A549 (cell line): ENCODE data around the gene KIF16B. TPM values are rescaled to one million over a fixed set of nuclear protein-coding genes. Genes with fewer than 3 reads are reported as not detected.

Experiments
- ATAC-seq, 2 experiments: fragments of 200-7000 bp in 1 of 2; fragments of >200 bp in 1 of 2; cut with Nextera tagmentation in 1 of 2; cut with Tn5 transposase in 1 of 2; 3 replicates each; pipeline versions ENCODE4 v1.8.0 to v1.9.1; 2018 to 2020; ENCODE audit warnings: mild to moderate bottlenecking in 1 of 2, moderate library complexity in 1 of 2
- CTCF ChIA-PET: fragments of 300-600 bp; sonication (Branson Sonifier 250); formaldehyde crosslinking; extraction: SDS; loops from one replicate; lab custom pipeline; 2021; ENCODE audit warnings: antibody characterized with exemption, inconsistent platforms; lab: Yijun Ruan, JAX
- POLR2A ChIA-PET: fragments of 350-600 bp; formaldehyde crosslinking; extraction: SDS; loops from one replicate; lab custom pipeline; 2021; ENCODE audit warnings: antibody characterized with exemption, inconsistent platforms; lab: Yijun Ruan, JAX
- DNase-seq, 2 experiments: peaks; one replicate each; pipeline versions ENCODE4 v3.0.0 to v3.0.0-alpha.2; 2011 to 2016; ENCODE audit warnings: low read depth in 1 of 2, low spot score in 1 of 2
- FAIRE-seq: peaks from 2 replicates; lab custom pipeline; 2011; peaks lifted over from hg19 to GRCh38; lab: Jason Lieb, UNC
- H3K27ac ChIP-seq, 2 experiments: fragments of >200 bp; sonication (Bioruptor Twin); formaldehyde crosslinking; 3 replicates each; pipeline ENCODE4 v1.5.1; 2016 to 2017
- H3K4me1 ChIP-seq: fragments of >200 bp; sonication (Bioruptor Twin); formaldehyde crosslinking; 3 replicates; pipeline ENCODE4 v1.6.1; 2016
- H3K4me2 ChIP-seq: fragments of >200 bp; sonication (Bioruptor Twin); formaldehyde crosslinking; 3 replicates; pipeline ENCODE4 v1.6.1; 2016
- H3K4me3 ChIP-seq: fragments of >200 bp; sonication (Bioruptor Twin); formaldehyde crosslinking; 3 replicates; pipeline ENCODE4 v1.5.1; 2016
- H3K9me3 ChIP-seq: fragments of >200 bp; sonication (Bioruptor Twin); formaldehyde crosslinking; 3 replicates; pipeline ENCODE4 v1.6.1; 2016
- ATOH8 ChIP-seq: fragments of 250-450 bp; sonication (Bioruptor Pico); IDR thresholded peaks from 2 replicates; pipeline ENCODE4 v1.5.0; 2020; ENCODE audit warnings: low read depth, mild to moderate bottlenecking, moderate library complexity
- CHD4 ChIP-seq: fragments of 200-600 bp; sonication (generic); IDR thresholded peaks from 2 replicates; pipeline ENCODE4 v1.6.1; 2016; ENCODE audit warnings: antibody characterized with exemption, mild to moderate bottlenecking, borderline replicate concordance
- EHF ChIP-seq: fragments of 250-450 bp; sonication (Bioruptor Pico); IDR thresholded peaks from 2 replicates; pipeline ENCODE4 v1.5.0; 2020; ENCODE audit warnings: mild to moderate bottlenecking
- EHMT2 ChIP-seq: fragments of 200-600 bp; sonication (generic); IDR thresholded peaks from 2 replicates; pipeline ENCODE4 v1.6.1; 2016; ENCODE audit warnings: antibody characterized with exemption, low read depth, mild to moderate bottlenecking, moderate library complexity
- EP300 ChIP-seq, 2 experiments: fragments of >200 bp; sonication (Bioruptor Twin); formaldehyde crosslinking; IDR thresholded peaks; 2 replicates in 1 of 2; 3 replicates in 1 of 2; pipeline ENCODE4 v1.6.1; 2016 to 2017
- ESRRA ChIP-seq: fragments of 150-350 bp; IDR thresholded peaks from 2 replicates; pipeline ENCODE4 v1.6.1; 2014; ENCODE audit warnings: mild to moderate bottlenecking, low read length, borderline replicate concordance
- FOSL2 ChIP-seq, 2 experiments: fragments of 450-650 bp in 1 of 2; fragments of >200 bp in 1 of 2; sonication (Bioruptor Twin) in 1 of 2; formaldehyde crosslinking; IDR thresholded peaks; 2 replicates each; pipeline versions ENCODE4 v1.5.0 to v1.6.1; 2016 to 2020; ENCODE audit warnings: mild to moderate bottlenecking in 1 of 2, moderate library complexity in 1 of 2
- FOXS1 ChIP-seq: fragments of 250-450 bp; sonication (Bioruptor Pico); IDR thresholded peaks from 2 replicates; pipeline ENCODE4 v1.5.0; 2020; ENCODE audit warnings: mild to moderate bottlenecking, moderate library complexity
- GATA3 ChIP-seq: IDR thresholded peaks from 2 replicates; pipeline ENCODE4 v1.6.1; 2012; ENCODE audit warnings: borderline replicate concordance
- HES2 ChIP-seq: fragments of >200 bp; sonication (Bioruptor Twin); formaldehyde crosslinking; IDR thresholded peaks from 2 replicates; pipeline ENCODE4 v1.6.1; 2016
- HOXA7 ChIP-seq: fragments of 250-450 bp; sonication (Bioruptor Pico); IDR thresholded peaks from 2 replicates; pipeline ENCODE4 v1.5.0; 2020; ENCODE audit warnings: mild to moderate bottlenecking, moderate library complexity
- HOXB13 ChIP-seq: fragments of 250-450 bp; sonication (Bioruptor Pico); IDR thresholded peaks from 2 replicates; pipeline ENCODE4 v1.5.0; 2020; ENCODE audit warnings: low read depth, mild to moderate bottlenecking, moderate library complexity
- HOXB5 ChIP-seq: fragments of 250-450 bp; sonication (Bioruptor Pico); IDR thresholded peaks from 2 replicates; pipeline ENCODE4 v1.5.0; 2020; ENCODE audit warnings: mild to moderate bottlenecking, moderate library complexity
- JUNB ChIP-seq: fragments of >200 bp; sonication (Bioruptor Twin); formaldehyde crosslinking; IDR thresholded peaks from 2 replicates; pipeline ENCODE4 v1.6.1; 2016
- KDM5A ChIP-seq: fragments of 200-600 bp; sonication (generic); IDR thresholded peaks from 2 replicates; pipeline ENCODE4 v1.6.1; 2016; ENCODE audit warnings: antibody characterized with exemption, mild to moderate bottlenecking
- MAFK ChIP-seq: fragments of 450-650 bp; IDR thresholded peaks from 2 replicates; pipeline ENCODE4 v1.6.1; 2014; ENCODE audit not compliant: partially characterized antibody
- MAX ChIP-seq: IDR thresholded peaks from 2 replicates; pipeline ENCODE4 v1.6.1; 2012
- NFE2L2 ChIP-seq: fragments of 150-350 bp; conservative IDR thresholded peaks from 2 replicates; pipeline ENCODE4 v1.6.1; 2014; ENCODE audit warnings: low read length
- NPAS2 ChIP-seq: fragments of 250-450 bp; sonication (Bioruptor Pico); IDR thresholded peaks from 2 replicates; pipeline ENCODE4 v1.8.0; 2022; ENCODE audit warnings: mild to moderate bottlenecking, moderate library complexity, borderline replicate concordance
- PBX3 ChIP-seq: IDR thresholded peaks from 2 replicates; pipeline ENCODE4 v1.6.1; 2012
- POLR2AphosphoS2 ChIP-seq: conservative IDR thresholded peaks from 2 replicates; pipeline ENCODE4 v1.6.1; 2012; ENCODE audit warnings: low read length, improper control_type of control experiment, inconsistent platforms
- RAD21 ChIP-seq, 2 experiments: fragments of >200 bp in 1 of 2; sonication (Bioruptor Twin) in 1 of 2; formaldehyde crosslinking in 1 of 2; IDR thresholded peaks in 1 of 2; conservative IDR thresholded peaks in 1 of 2; 2 replicates in 1 of 2; 3 replicates in 1 of 2; pipeline ENCODE4 v1.6.1; 2012 to 2018; ENCODE audit warnings: inconsistent platforms in 1 of 2
- RCOR1 ChIP-seq: fragments of 150-350 bp; IDR thresholded peaks from 2 replicates; pipeline ENCODE4 v1.6.1; 2014; ENCODE audit warnings: antibody characterized with exemption, low read length, low read depth
- REST ChIP-seq: fragments of 200-600 bp; sonication (generic); IDR thresholded peaks from 2 replicates; pipeline ENCODE4 v1.6.1; 2016; ENCODE audit warnings: antibody characterized with exemption, mild to moderate bottlenecking, moderate library complexity
- RFX5 ChIP-seq: fragments of 450-650 bp; IDR thresholded peaks from 2 replicates; pipeline ENCODE4 v1.7.1; 2014; ENCODE audit warnings: antibody characterized with exemption, mild to moderate bottlenecking, moderate library complexity
- RNF2 ChIP-seq: fragments of 200-600 bp; sonication (generic); IDR thresholded peaks from 2 replicates; pipeline ENCODE4 v1.6.1; 2016; ENCODE audit warnings: low read depth, mild to moderate bottlenecking, antibody characterized with exemption, moderate library complexity, borderline replicate concordance
- TFCP2L1 ChIP-seq: fragments of 250-450 bp; sonication (Bioruptor Pico); IDR thresholded peaks from 2 replicates; pipeline ENCODE4 v1.5.0; 2021; ENCODE audit warnings: mild to moderate bottlenecking
- USF2 ChIP-seq: fragments of 450-650 bp; IDR thresholded peaks from 2 replicates; pipeline ENCODE4 v1.6.1; 2014; ENCODE audit warnings: antibody characterized with exemption
- ZNF302 ChIP-seq: fragments of 250-450 bp; sonication (Bioruptor Pico); IDR thresholded peaks from 2 replicates; pipeline ENCODE4 v1.9.0; 2021; ENCODE audit warnings: inconsistent platforms, mild to moderate bottlenecking, moderate library complexity
- ZSCAN20 ChIP-seq: fragments of 250-450 bp; sonication (Bioruptor Pico); IDR thresholded peaks from 2 replicates; pipeline ENCODE4 v1.8.0; 2022; ENCODE audit warnings: mild to moderate bottlenecking, moderate library complexity
- WGBS: methylation state at CpG from one replicate; pipeline ENCODE4 v1.1.6; 2017; ENCODE audit errors: missing lambda C conversion rate; 5-methylcytosine and 5-hydroxymethylcytosine counted together
- polyA plus RNA-seq, 4 experiments: library from polyadenylated mRNA; depleted of rRNA in 3 of 4; stranded (reverse); fragments of >200 nt; fragmentation: RNase III in 1 of 4; extraction: RNeasy Plus Mini Kit Qiagen cat#74134 plus additional on column Dnase treatment in 1 of 4; gene quantifications; 2 replicates in 3 of 4; 3 replicates in 1 of 4; pipeline ENCODE4 v1.2.3, GENCODE V29; 2011 to 2017

KIF16B gene
- polyA plus RNA-seq, 2 of the 4 experiments (the other 2 are of a cell fraction), result 14.1 to 23.3 TPM

- 85% methylated on average over 8 of the region's 8 CpGs for WGBS
- FAIRE-seq (no peak), ATAC-seq (no peak), DNase-seq (peak in 1 of 2 experiments; percentile 35)
- ChIA-PET CTCF (interaction anchor here (0.7 to 1.8 kb wide), 3 partner anchors 14 to 56 kb away, joined by 3 to 4 read pairs (median 4); no protein-coding TSS in a partner anchor), POLR2A (no interaction called here)
- H3K9me3 ChIP-seq, result no peaks in the 10 kb centered on the region
- peaks cover 49% of the 10 kb centered on the region for H3K4me1 ChIP-seq
- peak overlapping the region; percentile 78 to 85 for H3K27ac ChIP-seq
- H3K4me2 ChIP-seq, result no peak overlapping the region; the same call in 2 of the 3 replicates
- no peak overlapping the region for H3K4me3 ChIP-seq
- TF ChIP-seq MAX, result no peak
- no peak for TF ChIP-seq PBX3
- TF ChIP-seq FOSL2 (IDR thresholded peaks at IDR 0.05), result no peak
- 0 out of 2 replicates have a peak, but pooled peaks have one; percentile 8 for TF ChIP-seq FOSL2 (CRISPR knock-in tag; IDR thresholded peaks at IDR 0.05)
- peak; percentile 90 for TF ChIP-seq NFE2L2
- TF ChIP-seq MAFK, result peak; percentile 95
Observed at GRCh38 chr20:16531485-16531884, 41.8 kb downstream of the KIF16B start.

GRCh38 chr20:16530201-16530681, 43.0 kb downstream of the KIF16B start:
- peak; percentile 98 for FAIRE-seq
- Histone ChIP-seq H3K27ac (peak overlapping the region; percentile 78 to 85), H3K4me2 (peak overlapping the region; percentile 92), H3K4me1 (peaks cover 49% of the 10 kb centered on the region), H3K9me3 (no peaks in the 10 kb centered on the region), H3K4me3 (peak overlapping the region; percentile 35)
- ChIA-PET CTCF (interaction anchor here (0.9 to 1.8 kb wide), 2 partner anchors 18 to 54 kb away, joined by 4 read pairs; no protein-coding TSS in a partner anchor), POLR2A (no interaction called here)
- peak; percentile 92 to 95 for DNase-seq
- ATAC-seq, result peak; percentile 92 to 93
- WGBS, result 2% methylated on average over 15 of the region's 15 CpGs
- no peak for TF ChIP-seq RFX5
- TF ChIP-seq NPAS2 (CRISPR knock-in tag), result no peak
- no peak for TF ChIP-seq HES2
- no peak for TF ChIP-seq HOXA7 (CRISPR knock-in tag)
- no peak for TF ChIP-seq ZSCAN20
- TF ChIP-seq EP300 (IDR thresholded peaks at IDR 0.05), result no peak
- TF ChIP-seq TFCP2L1 (CRISPR knock-in tag), result no peak
- no peak for TF ChIP-seq POLR2AphosphoS2
- TF ChIP-seq HOXB5 (CRISPR knock-in tag), result no peak
- no peak for TF ChIP-seq ESRRA
- no peak for TF ChIP-seq RCOR1
- no peak for TF ChIP-seq HOXB13 (CRISPR knock-in tag)
- no peak for TF ChIP-seq EHMT2
- no peak for TF ChIP-seq ZNF302 (CRISPR knock-in tag)
- peak; percentile 35; the same call in 1 of the 2 replicates for TF ChIP-seq GATA3
- peak; percentile 34; the same call in 1 of the 2 replicates for TF ChIP-seq JUNB
- TF ChIP-seq CHD4, result no peak; the same call in 1 of the 2 replicates
- TF ChIP-seq RNF2, result no peak
- TF ChIP-seq MAFK, result no peak
- TF ChIP-seq REST, result no peak
- no peak for TF ChIP-seq NFE2L2
- no peak for TF ChIP-seq EHF
- peak; percentile 66 for TF ChIP-seq MAX
- TF ChIP-seq RAD21 (conservative IDR thresholded peaks at IDR 0.05 in 1 of 2, IDR thresholded peaks at IDR 0.05 in 1 of 2), result 0 out of 5 replicates have a peak, but pooled peaks of 1 of the 2 experiments have one; percentile 3
- TF ChIP-seq KDM5A, result no peak
- TF ChIP-seq ATOH8, result no peak
- TF ChIP-seq FOXS1, result no peak
- no peak for TF ChIP-seq USF2
